Subcutaneous adipose tissue (tissue), 4 donors: ENCODE data around the gene SNAPC1. TPM values are rescaled to one million over a fixed set of nuclear protein-coding genes. Genes with fewer than 3 reads are reported as not detected.

Source experiments
- total RNA-seq, 4 donors: library from RNA; depleted of rRNA; stranded (reverse); fragments of >200 nt; gene quantifications; one replicate each; pipeline ENCODE4 v1.1.0, GENCODE V29; 2016
- TF ChIP-seq, protein P1 (sequence below): fragments of 450-650 bp; IDR thresholded peaks from one replicate; pipeline ENCODE4 v1.5.1; 2016; ENCODE audit warnings: low read depth, mild to moderate bottlenecking, control low read depth, antibody characterized with exemption, moderate library complexity

SNAPC1 gene
- total RNA-seq, 4 donors from 2014 or later, result 5.9 to 9.9 (median 8.6) TPM

- TF ChIP-seq, protein P1, sequence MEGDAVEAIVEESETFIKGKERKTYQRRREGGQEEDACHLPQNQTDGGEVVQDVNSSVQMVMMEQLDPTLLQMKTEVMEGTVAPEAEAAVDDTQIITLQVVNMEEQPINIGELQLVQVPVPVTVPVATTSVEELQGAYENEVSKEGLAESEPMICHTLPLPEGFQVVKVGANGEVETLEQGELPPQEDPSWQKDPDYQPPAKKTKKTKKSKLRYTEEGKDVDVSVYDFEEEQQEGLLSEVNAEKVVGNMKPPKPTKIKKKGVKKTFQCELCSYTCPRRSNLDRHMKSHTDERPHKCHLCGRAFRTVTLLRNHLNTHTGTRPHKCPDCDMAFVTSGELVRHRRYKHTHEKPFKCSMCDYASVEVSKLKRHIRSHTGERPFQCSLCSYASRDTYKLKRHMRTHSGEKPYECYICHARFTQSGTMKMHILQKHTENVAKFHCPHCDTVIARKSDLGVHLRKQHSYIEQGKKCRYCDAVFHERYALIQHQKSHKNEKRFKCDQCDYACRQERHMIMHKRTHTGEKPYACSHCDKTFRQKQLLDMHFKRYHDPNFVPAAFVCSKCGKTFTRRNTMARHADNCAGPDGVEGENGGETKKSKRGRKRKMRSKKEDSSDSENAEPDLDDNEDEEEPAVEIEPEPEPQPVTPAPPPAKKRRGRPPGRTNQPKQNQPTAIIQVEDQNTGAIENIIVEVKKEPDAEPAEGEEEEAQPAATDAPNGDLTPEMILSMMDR, result no peak
Observed at GRCh38 chr14:61739133-61739532, 23.1 kb upstream of the SNAPC1 start.

DNA sequence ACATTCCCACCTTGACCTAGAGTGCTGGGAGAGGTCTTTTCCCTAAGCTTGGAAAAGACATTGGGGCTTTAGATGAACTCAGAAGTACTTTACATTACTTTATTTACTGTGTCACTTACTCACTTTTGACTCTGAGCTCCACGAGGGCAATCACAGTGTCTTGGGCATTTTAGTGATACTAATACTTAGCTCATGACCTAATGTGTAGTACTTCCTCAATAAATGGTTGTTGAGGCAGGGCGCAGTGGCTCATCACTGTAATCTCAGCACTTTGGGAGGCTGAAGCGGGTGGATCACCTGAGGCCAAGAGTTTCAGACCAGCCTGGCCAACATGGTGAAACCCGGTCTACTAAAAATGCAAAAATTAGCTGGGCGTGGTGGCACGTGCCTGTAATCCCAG lies 19.8 kb upstream of the SNAPC1 start:
- TF ChIP-seq, protein P1, result no peak

GRCh38 chr14:61744238-61744637 lies 18.0 kb upstream of the SNAPC1 start:
- TF ChIP-seq, protein P1, result no peak

GRCh38 chr14:61746881-61747280 lies 15.3 kb upstream of the SNAPC1 start:
- TF ChIP-seq, protein P1, result no peak

- TF ChIP-seq, protein P1, result no peak
Observed at GRCh38 chr14:61747342-61747741, 14.9 kb upstream of the SNAPC1 start.

DNA sequence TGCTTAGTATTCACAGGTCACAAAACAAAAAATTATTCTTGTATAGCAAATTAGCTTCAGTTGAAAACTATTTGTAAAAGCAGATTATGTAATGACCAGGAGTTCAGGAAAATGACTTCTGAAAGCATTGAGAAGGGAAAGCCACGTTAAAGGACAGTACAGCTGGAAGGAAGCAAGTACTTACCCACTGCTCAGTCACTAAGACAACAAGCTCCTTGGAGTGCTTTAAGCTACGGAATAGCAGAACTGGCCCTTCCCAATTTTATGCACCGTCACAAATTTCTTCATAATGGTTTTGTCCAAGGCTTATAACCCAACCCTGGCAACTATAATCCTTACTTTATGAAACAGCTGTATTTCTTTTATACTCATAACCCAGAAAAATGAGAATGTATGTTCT lies 13.0 kb upstream of the SNAPC1 start:
- TF ChIP-seq, protein P1, result no peak

- TF ChIP-seq, protein P1, result no peak
Observed at GRCh38 chr14:61749867-61750266, 12.4 kb upstream of the SNAPC1 start.
